ENCODE measurements around the gene CYB5D1. TPM values are rescaled to one million over a fixed set of nuclear protein-coding genes. Genes with fewer than 3 reads are reported as not detected.
A peak's percentile ranks its signal among the peaks of the same experiment; 100 is the strongest.

CYB5D1 gene
- total RNA-seq, 2 donors from 2014 or later: 5.7 to 20.8 TPM

GRCh38 chr17:7864995-7865650 lies 7.3 kb downstream of the CYB5D1 start:
- Histone ChIP-seq H3K36me3 (no peaks in the 10 kb centered on the region), H3K4me1 (replicated peaks) (peaks cover 6% of the 10 kb centered on the region), H3K27ac (no peak overlapping the region), H3K9me3 (no peaks in the 10 kb centered on the region), H3K4me3 (no peak overlapping the region), H3K27me3 (replicated peaks; ENCODE audit: insufficient read depth) (no peaks in the 10 kb centered on the region)
- 91% methylated on average over 5 of the region's 5 CpGs for WGBS
- TF ChIP-seq CTCF (IDR thresholded peaks at IDR 0.05) (no peak), POLR2AphosphoS5 (IDR thresholded peaks at IDR 0.05) (no peak), POLR2A (IDR thresholded peaks at IDR 0.05) (no peak)
- intact Hi-C loops (cut with DNase I): loop anchor here (5.0 kb wide), 2 partner anchors 32 to 192 kb away; no protein-coding TSS in a partner anchor
- no peak for DNase-seq (ENCODE audit: low spot score)

GRCh38 chr17:7867881-7868329 lies 10.1 kb downstream of the CYB5D1 start:
- no peak for DNase-seq (ENCODE audit: low spot score)
- H3K9me3 ChIP-seq: no peaks in the 10 kb centered on the region
- peak overlapping the region in 1 of 2 donors; percentile 4 for H3K27ac ChIP-seq
- H3K4me1 ChIP-seq (replicated peaks): peaks cover 6% of the 10 kb centered on the region
- 43% methylated on average over 5 of the region's 5 CpGs for WGBS
- H3K4me3 ChIP-seq: no peak overlapping the region
- no peaks in the 10 kb centered on the region for H3K36me3 ChIP-seq
- no peaks in the 10 kb centered on the region for H3K27me3 ChIP-seq (replicated peaks; ENCODE audit: insufficient read depth)
- TF ChIP-seq CTCF (IDR thresholded peaks at IDR 0.05) (no peak), POLR2AphosphoS5 (IDR thresholded peaks at IDR 0.05) (peak; percentile 8), POLR2A (IDR thresholded peaks at IDR 0.05) (no peak)
- intact Hi-C loops (cut with DNase I): no loop called here

GRCh38 chr17:7873051-7873450 lies 15.2 kb downstream of the CYB5D1 start:
- TF ChIP-seq POLR2A (IDR thresholded peaks at IDR 0.05) (no peak), CTCF (IDR thresholded peaks at IDR 0.05) (no peak), POLR2AphosphoS5 (IDR thresholded peaks at IDR 0.05) (no peak)
- Histone ChIP-seq H3K4me3 (no peak overlapping the region), H3K9me3 (no peaks in the 10 kb centered on the region), H3K27ac (no peak overlapping the region), H3K27me3 (replicated peaks; ENCODE audit: insufficient read depth) (no peaks in the 10 kb centered on the region), H3K36me3 (no peaks in the 10 kb centered on the region), H3K4me1 (replicated peaks) (no peaks in the 10 kb centered on the region)
- DNase-seq (ENCODE audit: low spot score): no peak
- 58% methylated on average over 4 of the region's 4 CpGs for WGBS
- intact Hi-C loops (cut with DNase I): no loop called here

- H3K27me3 ChIP-seq (replicated peaks; ENCODE audit: insufficient read depth): no peaks in the 10 kb centered on the region
- intact Hi-C loops (cut with DNase I): no loop called here
- no peak for DNase-seq (ENCODE audit: low spot score)
- TF ChIP-seq POLR2A (IDR thresholded peaks at IDR 0.05) (no peak), CTCF (IDR thresholded peaks at IDR 0.05) (no peak), POLR2AphosphoS5 (IDR thresholded peaks at IDR 0.05) (no peak)
- H3K36me3 ChIP-seq: no peaks in the 10 kb centered on the region
- H3K9me3 ChIP-seq: no peaks in the 10 kb centered on the region
- H3K4me1 ChIP-seq (replicated peaks): peaks cover 4% of the 10 kb centered on the region
- H3K4me3 ChIP-seq: no peak overlapping the region
- no peak overlapping the region for H3K27ac ChIP-seq
- 81% methylated on average over 2 of the region's 2 CpGs for WGBS
These were observed 18.1 kb downstream of the CYB5D1 start for GRCh38 chr17:7875804-7876370.

- TF ChIP-seq POLR2A (IDR thresholded peaks at IDR 0.05) (no peak), POLR2AphosphoS5 (IDR thresholded peaks at IDR 0.05) (no peak), CTCF (IDR thresholded peaks at IDR 0.05) (no peak)
- Histone ChIP-seq H3K4me1 (replicated peaks) (peaks cover 10% of the 10 kb centered on the region), H3K27me3 (replicated peaks; ENCODE audit: insufficient read depth) (no peaks in the 10 kb centered on the region), H3K27ac (no peak overlapping the region), H3K36me3 (no peaks in the 10 kb centered on the region), H3K9me3 (no peaks in the 10 kb centered on the region), H3K4me3 (no peak overlapping the region)
- no peak for DNase-seq (ENCODE audit: low spot score)
- intact Hi-C loops (cut with DNase I): no loop called here
- 86% methylated on average over 7 of the region's 7 CpGs for WGBS
These were observed 20.4 kb downstream of the CYB5D1 start for GRCh38 chr17:7878234-7878633.

All from prostate gland (tissue), 2 donors.